WTC11 (cell line): ENCODE data around the gene DPY30.

Experiments
- CREB1 ChIP-seq: sonication (generic); formaldehyde crosslinking; IDR thresholded peaks from 2 replicates; pipeline ENCODE4 v1.8.0; 2023; ENCODE audit warnings: mild to moderate bottlenecking, missing genetic modification reagents
- CTCF ChIP-seq: fragments of 200-600 bp; IDR thresholded peaks from 2 replicates; pipeline ENCODE4 v1.8.0; 2022; ENCODE audit warnings: antibody characterized with exemption
- FOXP1 ChIP-seq: sonication (generic); formaldehyde crosslinking; IDR thresholded peaks from 2 replicates; pipeline ENCODE4 v1.8.0; 2022; ENCODE audit warnings: missing genetic modification reagents, mild to moderate bottlenecking, moderate library complexity, borderline replicate concordance
- MAX ChIP-seq: sonication (generic); formaldehyde crosslinking; IDR thresholded peaks from 2 replicates; pipeline ENCODE4 v1.8.0; 2022; ENCODE audit warnings: mild to moderate bottlenecking, missing genetic modification reagents
- TF ChIP-seq, protein P1 (sequence below): fragments of 250-450 bp; sonication (Bioruptor Pico); IDR thresholded peaks from 2 replicates; pipeline ENCODE4 v1.9.0; 2021; ENCODE audit warnings: mild to moderate bottlenecking, borderline replicate concordance

GRCh38 chr2:31996571-31997150 is 42.9 kb downstream of the DPY30 start:
- no peak for TF ChIP-seq FOXP1 (CRISPR knock-in tag)
- no peak for TF ChIP-seq CTCF
- TF ChIP-seq, protein P1, sequence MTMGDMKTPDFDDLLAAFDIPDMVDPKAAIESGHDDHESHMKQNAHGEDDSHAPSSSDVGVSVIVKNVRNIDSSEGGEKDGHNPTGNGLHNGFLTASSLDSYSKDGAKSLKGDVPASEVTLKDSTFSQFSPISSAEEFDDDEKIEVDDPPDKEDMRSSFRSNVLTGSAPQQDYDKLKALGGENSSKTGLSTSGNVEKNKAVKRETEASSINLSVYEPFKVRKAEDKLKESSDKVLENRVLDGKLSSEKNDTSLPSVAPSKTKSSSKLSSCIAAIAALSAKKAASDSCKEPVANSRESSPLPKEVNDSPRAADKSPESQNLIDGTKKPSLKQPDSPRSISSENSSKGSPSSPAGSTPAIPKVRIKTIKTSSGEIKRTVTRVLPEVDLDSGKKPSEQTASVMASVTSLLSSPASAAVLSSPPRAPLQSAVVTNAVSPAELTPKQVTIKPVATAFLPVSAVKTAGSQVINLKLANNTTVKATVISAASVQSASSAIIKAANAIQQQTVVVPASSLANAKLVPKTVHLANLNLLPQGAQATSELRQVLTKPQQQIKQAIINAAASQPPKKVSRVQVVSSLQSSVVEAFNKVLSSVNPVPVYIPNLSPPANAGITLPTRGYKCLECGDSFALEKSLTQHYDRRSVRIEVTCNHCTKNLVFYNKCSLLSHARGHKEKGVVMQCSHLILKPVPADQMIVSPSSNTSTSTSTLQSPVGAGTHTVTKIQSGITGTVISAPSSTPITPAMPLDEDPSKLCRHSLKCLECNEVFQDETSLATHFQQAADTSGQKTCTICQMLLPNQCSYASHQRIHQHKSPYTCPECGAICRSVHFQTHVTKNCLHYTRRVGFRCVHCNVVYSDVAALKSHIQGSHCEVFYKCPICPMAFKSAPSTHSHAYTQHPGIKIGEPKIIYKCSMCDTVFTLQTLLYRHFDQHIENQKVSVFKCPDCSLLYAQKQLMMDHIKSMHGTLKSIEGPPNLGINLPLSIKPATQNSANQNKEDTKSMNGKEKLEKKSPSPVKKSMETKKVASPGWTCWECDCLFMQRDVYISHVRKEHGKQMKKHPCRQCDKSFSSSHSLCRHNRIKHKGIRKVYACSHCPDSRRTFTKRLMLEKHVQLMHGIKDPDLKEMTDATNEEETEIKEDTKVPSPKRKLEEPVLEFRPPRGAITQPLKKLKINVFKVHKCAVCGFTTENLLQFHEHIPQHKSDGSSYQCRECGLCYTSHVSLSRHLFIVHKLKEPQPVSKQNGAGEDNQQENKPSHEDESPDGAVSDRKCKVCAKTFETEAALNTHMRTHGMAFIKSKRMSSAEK (CRISPR knock-in tag) = no peak
- TF ChIP-seq CREB1 (CRISPR knock-in tag) = no peak
- no peak for TF ChIP-seq MAX (CRISPR knock-in tag)
